ENCODE results near the gene ALDH3A1. TPM values are rescaled to one million over a fixed set of nuclear protein-coding genes. Genes with fewer than 3 reads are reported as not detected.

The ALDH3A1 gene
- total RNA-seq, 2 donors from 2014 or later = 3.7 to 6.6 TPM

DNA sequence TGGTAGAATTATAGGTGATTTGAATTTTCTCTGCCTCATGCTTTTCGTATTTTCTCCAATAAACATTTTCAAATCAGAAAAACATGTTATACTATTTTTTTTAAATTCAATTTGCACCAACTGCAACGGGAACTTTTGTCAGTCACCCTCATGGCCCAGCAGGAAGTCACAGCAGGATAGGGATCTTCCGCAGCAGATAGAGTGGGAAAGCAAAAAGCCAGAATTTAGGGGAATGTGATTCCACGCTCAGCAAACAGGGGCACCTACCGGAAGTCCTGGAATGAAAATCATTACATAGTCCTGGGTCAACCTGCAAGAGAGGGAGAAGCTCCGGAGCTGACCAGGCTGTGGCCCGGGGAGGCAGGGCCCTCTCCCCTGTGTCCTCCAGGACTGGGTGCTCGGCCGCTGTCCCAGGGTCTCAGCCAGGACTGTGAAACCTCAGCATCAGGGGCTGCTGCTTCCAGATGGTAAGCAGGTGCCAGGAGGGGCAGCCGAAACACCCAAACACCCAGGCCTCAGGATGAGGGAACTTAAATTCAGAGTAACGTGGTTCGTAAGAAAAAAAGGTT lies 35.6 kb downstream of the ALDH3A1 start:
- TF ChIP-seq, protein P1, sequence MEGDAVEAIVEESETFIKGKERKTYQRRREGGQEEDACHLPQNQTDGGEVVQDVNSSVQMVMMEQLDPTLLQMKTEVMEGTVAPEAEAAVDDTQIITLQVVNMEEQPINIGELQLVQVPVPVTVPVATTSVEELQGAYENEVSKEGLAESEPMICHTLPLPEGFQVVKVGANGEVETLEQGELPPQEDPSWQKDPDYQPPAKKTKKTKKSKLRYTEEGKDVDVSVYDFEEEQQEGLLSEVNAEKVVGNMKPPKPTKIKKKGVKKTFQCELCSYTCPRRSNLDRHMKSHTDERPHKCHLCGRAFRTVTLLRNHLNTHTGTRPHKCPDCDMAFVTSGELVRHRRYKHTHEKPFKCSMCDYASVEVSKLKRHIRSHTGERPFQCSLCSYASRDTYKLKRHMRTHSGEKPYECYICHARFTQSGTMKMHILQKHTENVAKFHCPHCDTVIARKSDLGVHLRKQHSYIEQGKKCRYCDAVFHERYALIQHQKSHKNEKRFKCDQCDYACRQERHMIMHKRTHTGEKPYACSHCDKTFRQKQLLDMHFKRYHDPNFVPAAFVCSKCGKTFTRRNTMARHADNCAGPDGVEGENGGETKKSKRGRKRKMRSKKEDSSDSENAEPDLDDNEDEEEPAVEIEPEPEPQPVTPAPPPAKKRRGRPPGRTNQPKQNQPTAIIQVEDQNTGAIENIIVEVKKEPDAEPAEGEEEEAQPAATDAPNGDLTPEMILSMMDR (IDR thresholded peaks at IDR 0.05) = no peak
- peak; percentile 5 for DNase-seq
- no peaks in the 10 kb centered on the region for H3K36me3 ChIP-seq
- intact Hi-C loops (cut with DNase I) = no loop called here
- no peaks in the 10 kb centered on the region for H3K27me3 ChIP-seq
- H3K9ac ChIP-seq (ENCODE audit: low read depth in 2 of 2, low read length in 2 of 2) = no peak overlapping the region
- no peaks in the 10 kb centered on the region for H3K4me1 ChIP-seq
- H3K27ac ChIP-seq = no peak overlapping the region
- H3K4me3 ChIP-seq = no peak overlapping the region
- no peaks in the 10 kb centered on the region for H3K9me3 ChIP-seq

DNA sequence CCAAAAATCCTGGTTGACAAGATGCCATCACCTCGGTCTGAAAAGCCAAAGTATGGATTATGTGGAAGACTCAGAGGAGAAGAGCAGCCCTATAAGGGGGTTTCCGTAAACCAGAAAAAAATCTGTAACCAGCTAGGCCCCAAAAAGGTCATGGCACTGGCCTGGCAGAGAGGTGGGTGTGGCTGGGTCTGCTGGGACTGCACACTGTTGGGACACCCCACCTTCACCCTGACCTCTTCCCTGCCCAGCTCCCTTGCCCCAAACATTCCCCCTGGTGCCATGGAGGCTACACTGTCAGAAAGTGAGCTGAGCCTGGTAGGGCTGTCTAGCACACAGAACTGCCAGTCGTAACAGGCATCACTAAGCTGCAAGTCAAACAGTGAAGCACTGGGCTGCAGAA lies 38.3 kb downstream of the ALDH3A1 start:
- DNase-seq = no peak
- H3K27ac ChIP-seq = no peak overlapping the region
- H3K4me3 ChIP-seq = no peak overlapping the region
- intact Hi-C loops (cut with DNase I) = no loop called here
- H3K27me3 ChIP-seq = no peaks in the 10 kb centered on the region
- H3K36me3 ChIP-seq = no peaks in the 10 kb centered on the region
- H3K4me1 ChIP-seq = no peaks in the 10 kb centered on the region
- no peaks in the 10 kb centered on the region for H3K9me3 ChIP-seq
- no peak overlapping the region for H3K9ac ChIP-seq (ENCODE audit: low read depth in 2 of 2, low read length in 2 of 2)
- TF ChIP-seq, protein P1 (IDR thresholded peaks at IDR 0.05) = no peak

DNA sequence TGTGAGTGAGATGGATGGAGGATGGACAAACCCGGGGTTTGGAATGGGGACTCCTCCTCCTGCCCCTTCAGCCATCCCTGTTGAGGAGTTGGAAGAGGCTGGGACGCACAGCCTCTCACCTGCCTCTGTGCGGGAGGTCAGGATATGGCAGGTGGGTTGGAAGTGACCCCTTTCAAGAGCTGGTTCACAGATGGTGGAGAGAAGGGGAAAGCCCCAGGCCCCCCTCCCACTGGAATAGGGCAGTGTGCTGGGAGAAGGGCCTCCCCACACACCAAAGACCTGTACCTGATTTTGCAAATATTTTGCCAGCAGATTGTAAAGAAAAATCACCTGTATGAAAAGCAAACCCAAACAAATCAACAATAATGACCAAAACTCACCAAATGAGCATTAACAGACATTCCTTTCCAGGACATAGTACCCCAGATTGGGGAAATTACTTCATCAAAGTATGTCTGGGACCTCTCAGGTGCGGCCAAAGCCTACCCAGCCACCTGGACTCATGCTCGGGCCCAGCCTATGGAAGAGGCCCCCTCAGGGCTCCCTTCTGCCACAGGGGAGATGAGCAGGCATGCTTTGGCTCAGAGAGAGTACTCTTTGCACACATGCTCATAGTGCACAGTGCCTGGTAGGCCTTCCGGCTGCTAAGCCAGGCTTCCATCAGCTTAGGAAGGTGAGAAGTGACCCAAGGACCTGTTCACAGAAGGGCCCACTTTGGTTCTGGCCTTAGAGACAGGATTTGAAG lies 39.5 kb downstream of the ALDH3A1 start:
- Histone ChIP-seq H3K36me3 (no peaks in the 10 kb centered on the region), H3K9me3 (no peaks in the 10 kb centered on the region), H3K27ac (no peak overlapping the region), H3K4me3 (no peak overlapping the region), H3K27me3 (no peaks in the 10 kb centered on the region), H3K9ac (ENCODE audit: low read depth in 2 of 2, low read length in 2 of 2) (no peak overlapping the region), H3K4me1 (no peaks in the 10 kb centered on the region)
- TF ChIP-seq, protein P1 (IDR thresholded peaks at IDR 0.05) = no peak
- no peak for DNase-seq
- intact Hi-C loops (cut with DNase I) = no loop called here

DNA sequence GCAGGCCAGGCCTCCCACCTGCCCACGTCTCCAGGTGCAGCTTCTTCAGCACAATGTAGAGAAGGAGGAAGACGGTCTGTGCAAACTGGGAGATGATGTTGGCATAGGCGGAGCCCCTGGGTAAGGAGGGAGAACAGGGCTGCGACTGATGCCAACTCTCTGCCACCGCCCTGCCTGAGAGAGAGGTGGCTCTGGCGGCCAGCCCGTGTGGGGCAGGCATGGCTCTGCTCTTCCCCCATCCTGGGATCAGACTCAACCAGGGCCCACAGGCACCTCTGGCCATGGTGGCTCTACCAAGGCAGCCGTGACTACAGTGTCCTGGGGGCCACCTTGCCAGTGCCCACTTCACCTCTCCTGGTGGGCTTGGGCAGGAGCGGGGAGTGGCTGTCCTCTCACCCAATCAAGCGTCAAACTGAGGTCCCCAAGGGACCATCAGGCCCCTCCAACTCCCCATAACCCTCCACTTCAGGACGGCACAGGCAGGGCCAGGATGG lies 40.3 kb downstream of the ALDH3A1 start:
- H3K4me3 ChIP-seq = no peak overlapping the region
- no peaks in the 10 kb centered on the region for H3K27me3 ChIP-seq
- H3K9ac ChIP-seq (ENCODE audit: low read depth in 2 of 2, low read length in 2 of 2) = no peak overlapping the region
- no peak overlapping the region for H3K27ac ChIP-seq
- H3K36me3 ChIP-seq = no peaks in the 10 kb centered on the region
- TF ChIP-seq, protein P1 (IDR thresholded peaks at IDR 0.05) = no peak
- intact Hi-C loops (cut with DNase I) = no loop called here
- H3K9me3 ChIP-seq = no peaks in the 10 kb centered on the region
- H3K4me1 ChIP-seq = no peaks in the 10 kb centered on the region
- DNase-seq = no peak

DNA sequence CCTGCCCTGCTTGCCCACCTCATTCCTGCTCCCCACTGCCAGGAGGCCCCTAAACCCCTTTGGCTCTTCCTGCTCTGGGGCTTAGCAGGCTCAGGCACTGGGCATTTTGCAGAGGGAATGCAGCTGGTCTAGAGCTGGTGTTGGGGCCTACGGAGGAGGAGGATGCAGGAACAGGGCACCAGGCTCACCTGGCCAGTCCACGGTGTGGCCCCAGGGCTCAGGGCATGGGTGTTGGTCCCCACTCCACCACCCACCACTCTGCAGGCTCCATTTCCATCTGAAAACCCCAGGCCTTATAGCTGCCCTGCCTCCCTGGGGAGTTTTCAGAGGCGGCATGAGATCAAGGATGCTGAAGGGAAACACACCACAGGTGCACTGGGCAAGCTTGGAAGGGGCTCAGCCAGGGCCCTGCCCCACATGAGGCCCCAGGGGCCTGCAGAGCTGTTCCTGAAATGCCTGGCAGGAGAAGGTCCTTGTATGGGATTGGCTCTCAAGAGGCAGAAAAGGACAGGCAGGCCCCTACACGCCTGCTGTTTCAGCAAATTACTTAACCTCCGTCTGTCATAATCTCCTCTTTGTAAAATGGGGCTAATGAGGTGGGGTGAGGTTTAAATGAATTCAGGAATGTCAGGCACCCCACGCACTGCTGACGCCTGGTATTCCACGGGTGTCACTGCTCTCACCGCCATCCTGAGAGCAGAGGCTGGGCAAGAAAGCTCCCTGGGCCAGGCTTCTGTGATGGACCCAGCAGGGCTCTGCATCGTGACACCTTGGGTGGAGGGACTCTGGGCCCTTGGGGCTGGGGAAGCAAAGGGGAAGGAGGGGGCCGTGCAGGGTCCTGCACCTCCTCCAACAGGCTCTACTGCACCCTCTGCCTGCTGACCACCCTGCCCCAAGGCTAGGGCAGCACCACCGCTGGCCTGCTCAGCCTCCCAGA lies 41.0 kb downstream of the ALDH3A1 start:
- H3K9ac ChIP-seq (ENCODE audit: low read depth in 2 of 2, low read length in 2 of 2) = no peak overlapping the region
- H3K27ac ChIP-seq = no peak overlapping the region
- no peaks in the 10 kb centered on the region for H3K36me3 ChIP-seq
- H3K4me3 ChIP-seq = no peak overlapping the region
- H3K27me3 ChIP-seq = no peaks in the 10 kb centered on the region
- H3K9me3 ChIP-seq = no peaks in the 10 kb centered on the region
- H3K4me1 ChIP-seq = no peaks in the 10 kb centered on the region
- intact Hi-C loops (cut with DNase I) = no loop called here
- DNase-seq = peak; percentile 9
- TF ChIP-seq, protein P1 (IDR thresholded peaks at IDR 0.05) = no peak

Measured in colonic mucosa (tissue), 4 donors.